ENCODE results near the gene TMEM108.

Gene TMEM108

GRCh38 chr3:133393691-133394474 is 355.7 kb downstream of the TMEM108 start:
- H3K4me3 ChIP-seq (ENCODE audit: low read depth, low read length): no peak overlapping the region
- no peak overlapping the region for H3K27ac ChIP-seq (ENCODE audit: low read depth, low read length)
- peaks cover 10% of the 10 kb centered on the region for H3K4me1 ChIP-seq (ENCODE audit: control insufficient read depth, insufficient read depth, low read length, unreplicated experiment)
- H3K36me3 ChIP-seq (ENCODE audit: insufficient read depth, low read length): no peaks in the 10 kb centered on the region
- no peak overlapping the region for H2AFZ ChIP-seq (ENCODE audit: low read length, unreplicated experiment)
- no peaks in the 10 kb centered on the region for H3K27me3 ChIP-seq (ENCODE audit: insufficient read depth, low read length)
- no peaks in the 10 kb centered on the region for H3K79me2 ChIP-seq (ENCODE audit: control insufficient read depth, insufficient read depth, low read length, unreplicated experiment)

- H3K27me3 ChIP-seq (ENCODE audit: insufficient read depth, low read length): no peaks in the 10 kb centered on the region
- H3K4me3 ChIP-seq (ENCODE audit: low read depth, low read length): no peak overlapping the region
- H3K79me2 ChIP-seq (ENCODE audit: control insufficient read depth, insufficient read depth, low read length, unreplicated experiment): no peaks in the 10 kb centered on the region
- no peaks in the 10 kb centered on the region for H3K36me3 ChIP-seq (ENCODE audit: insufficient read depth, low read length)
- H3K4me1 ChIP-seq (ENCODE audit: control insufficient read depth, insufficient read depth, low read length, unreplicated experiment): peaks cover 10% of the 10 kb centered on the region
- no peak overlapping the region for H2AFZ ChIP-seq (ENCODE audit: low read length, unreplicated experiment)
- H3K27ac ChIP-seq (ENCODE audit: low read depth, low read length): 0 out of 2 replicates have a peak overlapping the region, but pooled peaks have one; percentile 6
Observed at GRCh38 chr3:133394561-133395311, 356.5 kb downstream of the TMEM108 start.

DNA sequence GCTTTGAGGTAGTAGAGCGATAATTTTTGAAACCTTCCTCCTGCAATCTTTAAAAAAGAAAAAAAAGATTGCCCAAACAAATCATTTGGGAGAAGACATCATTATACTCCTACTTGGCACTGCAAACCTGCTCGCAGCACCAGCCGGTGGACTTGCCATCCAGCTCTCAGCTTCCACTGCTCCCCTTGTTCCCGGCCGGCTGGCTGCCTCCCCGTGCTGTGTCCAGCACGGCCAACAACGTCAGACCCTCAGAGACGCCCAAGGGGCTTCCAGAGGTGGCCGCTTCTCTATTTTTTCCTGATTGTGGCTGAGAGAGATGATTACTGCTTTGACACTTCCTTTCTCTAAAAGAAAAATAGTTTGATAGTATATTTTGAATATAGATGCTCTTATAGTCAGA is 358.7 kb downstream of the TMEM108 start:
- no peak overlapping the region for H2AFZ ChIP-seq (ENCODE audit: low read length, unreplicated experiment)
- H3K4me1 ChIP-seq (ENCODE audit: control insufficient read depth, insufficient read depth, low read length, unreplicated experiment): peaks cover 10% of the 10 kb centered on the region
- H3K79me2 ChIP-seq (ENCODE audit: control insufficient read depth, insufficient read depth, low read length, unreplicated experiment): no peaks in the 10 kb centered on the region
- H3K4me3 ChIP-seq (ENCODE audit: low read depth, low read length): no peak overlapping the region
- no peaks in the 10 kb centered on the region for H3K36me3 ChIP-seq (ENCODE audit: insufficient read depth, low read length)
- no peaks in the 10 kb centered on the region for H3K27me3 ChIP-seq (ENCODE audit: insufficient read depth, low read length)
- no peak overlapping the region for H3K27ac ChIP-seq (ENCODE audit: low read depth, low read length)

- H3K27me3 ChIP-seq (ENCODE audit: insufficient read depth, low read length): no peaks in the 10 kb centered on the region
- H3K27ac ChIP-seq (ENCODE audit: low read depth, low read length): no peak within 1 kb of the TSS
- no peak within 1 kb of the TSS for H2AFZ ChIP-seq (ENCODE audit: low read length, unreplicated experiment)
- H3K4me3 ChIP-seq (ENCODE audit: low read depth, low read length): no peak within 1 kb of the TSS
- H3K36me3 ChIP-seq (ENCODE audit: insufficient read depth, low read length): no peaks in the 10 kb centered on the region
- no peaks in the 10 kb centered on the region for H3K79me2 ChIP-seq (ENCODE audit: control insufficient read depth, insufficient read depth, low read length, unreplicated experiment)
- peaks cover 2% of the 10 kb centered on the region for H3K4me1 ChIP-seq (ENCODE audit: control insufficient read depth, insufficient read depth, low read length, unreplicated experiment)
Observed at GRCh38 chr3:133400006-133400515, 361.9 kb downstream of the TMEM108 start, which contains the start of gene BFSP2. BFSP2 (plus strand) TSS chr3:133400056; CDS start chr3:133400084, 28 bp downstream.

DNA sequence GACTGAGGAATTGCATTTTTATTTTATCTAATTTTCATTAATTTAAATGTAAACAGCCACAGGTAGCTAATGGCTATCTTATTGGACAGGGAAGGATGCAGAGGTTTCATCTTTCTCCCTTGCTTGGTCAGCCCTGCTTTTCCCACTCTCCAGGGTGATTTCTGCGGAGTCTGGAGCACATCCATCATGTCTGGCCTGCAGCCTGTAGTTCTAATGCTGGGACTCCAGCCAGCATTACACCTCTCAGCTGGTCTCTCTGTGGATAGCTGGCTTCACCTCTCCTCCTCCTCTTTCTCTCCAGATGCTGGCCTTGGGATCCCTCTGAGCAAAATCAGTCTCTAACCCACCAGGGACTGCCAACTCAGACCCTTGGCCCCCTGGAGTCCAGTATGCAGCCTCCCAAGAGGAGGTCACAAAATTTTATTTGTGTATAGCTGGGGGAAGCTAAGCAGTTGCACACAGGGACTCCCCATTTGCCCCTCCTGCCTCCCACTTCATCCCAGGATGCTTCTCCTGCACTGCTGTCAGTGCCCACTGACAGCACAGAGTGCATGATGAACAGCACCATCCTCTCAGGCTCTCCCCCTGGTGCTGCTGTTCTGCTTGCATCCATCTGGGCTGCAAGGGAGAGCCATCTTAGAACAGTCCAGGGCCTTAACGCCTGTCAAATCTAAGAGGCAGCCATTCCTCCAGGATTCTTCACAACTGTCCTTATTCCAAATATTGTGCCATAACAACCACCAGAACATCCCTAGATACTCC is 363.4 kb downstream of the TMEM108 start:
- Histone ChIP-seq H3K36me3 (ENCODE audit: insufficient read depth, low read length) (no peaks in the 10 kb centered on the region), H3K4me3 (ENCODE audit: low read depth, low read length) (no peak overlapping the region), H3K27me3 (ENCODE audit: insufficient read depth, low read length) (no peaks in the 10 kb centered on the region), H2AFZ (ENCODE audit: low read length, unreplicated experiment) (no peak overlapping the region), H3K4me1 (ENCODE audit: control insufficient read depth, insufficient read depth, low read length, unreplicated experiment) (no peaks in the 10 kb centered on the region), H3K27ac (ENCODE audit: low read depth, low read length) (no peak overlapping the region), H3K79me2 (ENCODE audit: control insufficient read depth, insufficient read depth, low read length, unreplicated experiment) (no peaks in the 10 kb centered on the region)

DNA sequence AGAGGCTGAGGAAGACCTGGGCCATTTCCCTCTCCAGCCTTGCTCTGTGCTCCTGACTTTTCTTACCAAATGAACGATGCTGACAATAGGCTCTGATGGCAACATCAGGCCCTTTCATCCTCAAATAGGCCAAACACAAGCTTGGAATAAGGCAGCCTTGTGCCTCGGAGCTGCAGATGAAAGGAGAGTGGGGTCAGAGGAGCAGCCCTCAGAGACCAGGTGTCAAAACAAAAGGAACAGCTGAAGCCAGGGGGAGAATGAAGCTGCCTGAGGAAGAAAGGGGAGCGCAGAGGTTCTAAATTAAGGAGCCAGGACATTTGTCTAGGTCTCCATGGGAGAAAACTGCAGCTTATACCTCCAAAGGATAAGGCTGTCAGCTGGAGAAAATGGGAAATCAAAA is 366.7 kb downstream of the TMEM108 start:
- peaks cover 6% of the 10 kb centered on the region for H3K4me1 ChIP-seq (ENCODE audit: control insufficient read depth, insufficient read depth, low read length, unreplicated experiment)
- no peaks in the 10 kb centered on the region for H3K79me2 ChIP-seq (ENCODE audit: control insufficient read depth, insufficient read depth, low read length, unreplicated experiment)
- no peak overlapping the region for H3K4me3 ChIP-seq (ENCODE audit: low read depth, low read length)
- H3K27me3 ChIP-seq (ENCODE audit: insufficient read depth, low read length): no peaks in the 10 kb centered on the region
- H3K27ac ChIP-seq (ENCODE audit: low read depth, low read length): no peak overlapping the region
- H3K36me3 ChIP-seq (ENCODE audit: insufficient read depth, low read length): no peaks in the 10 kb centered on the region
- H2AFZ ChIP-seq (ENCODE audit: low read length, unreplicated experiment): no peak overlapping the region

GRCh38 chr3:133408366-133408765 is 370.2 kb downstream of the TMEM108 start:
- H3K79me2 ChIP-seq (ENCODE audit: control insufficient read depth, insufficient read depth, low read length, unreplicated experiment): no peaks in the 10 kb centered on the region
- H3K27ac ChIP-seq (ENCODE audit: low read depth, low read length): no peak overlapping the region
- no peak overlapping the region for H2AFZ ChIP-seq (ENCODE audit: low read length, unreplicated experiment)
- no peaks in the 10 kb centered on the region for H3K36me3 ChIP-seq (ENCODE audit: insufficient read depth, low read length)
- no peak overlapping the region for H3K4me3 ChIP-seq (ENCODE audit: low read depth, low read length)
- H3K27me3 ChIP-seq (ENCODE audit: insufficient read depth, low read length): peaks cover 6% of the 10 kb centered on the region; the same call in 1 of the 2 replicates
- H3K4me1 ChIP-seq (ENCODE audit: control insufficient read depth, insufficient read depth, low read length, unreplicated experiment): peaks cover 6% of the 10 kb centered on the region

DNA sequence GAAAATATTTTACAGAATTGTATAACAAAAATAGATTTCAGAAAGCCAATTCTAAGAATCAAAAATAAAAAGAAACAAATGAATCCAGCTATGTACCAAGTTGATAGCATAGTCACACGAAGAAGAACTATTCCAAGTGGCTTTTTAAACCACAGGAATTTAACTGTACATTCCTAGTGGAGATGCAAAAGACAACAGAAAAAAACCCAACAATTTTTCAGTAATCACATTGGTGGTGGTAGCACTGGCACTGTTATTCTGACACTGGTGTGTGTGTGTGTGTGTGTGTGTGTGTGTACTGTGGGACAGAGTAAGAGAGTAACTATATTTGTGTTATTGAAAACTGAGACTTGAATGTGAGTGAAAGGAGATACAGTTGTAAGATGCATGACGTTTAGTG is 370.8 kb downstream of the TMEM108 start:
- Histone ChIP-seq H3K79me2 (ENCODE audit: control insufficient read depth, insufficient read depth, low read length, unreplicated experiment) (no peaks in the 10 kb centered on the region), H3K27ac (ENCODE audit: low read depth, low read length) (no peak overlapping the region), H3K27me3 (ENCODE audit: insufficient read depth, low read length) (peaks cover 6% of the 10 kb centered on the region; the same call in 1 of the 2 replicates), H3K4me1 (ENCODE audit: control insufficient read depth, insufficient read depth, low read length, unreplicated experiment) (peaks cover 6% of the 10 kb centered on the region), H2AFZ (ENCODE audit: low read length, unreplicated experiment) (no peak overlapping the region), H3K36me3 (ENCODE audit: insufficient read depth, low read length) (no peaks in the 10 kb centered on the region), H3K4me3 (ENCODE audit: low read depth, low read length) (no peak overlapping the region)

- H3K27ac ChIP-seq (ENCODE audit: low read depth, low read length): no peak overlapping the region
- H3K36me3 ChIP-seq (ENCODE audit: insufficient read depth, low read length): no peaks in the 10 kb centered on the region
- H3K79me2 ChIP-seq (ENCODE audit: control insufficient read depth, insufficient read depth, low read length, unreplicated experiment): no peaks in the 10 kb centered on the region
- no peak overlapping the region for H2AFZ ChIP-seq (ENCODE audit: low read length, unreplicated experiment)
- no peak overlapping the region for H3K4me3 ChIP-seq (ENCODE audit: low read depth, low read length)
- H3K27me3 ChIP-seq (ENCODE audit: insufficient read depth, low read length): peaks cover 6% of the 10 kb centered on the region; the same call in 1 of the 2 replicates
- peaks cover 6% of the 10 kb centered on the region for H3K4me1 ChIP-seq (ENCODE audit: control insufficient read depth, insufficient read depth, low read length, unreplicated experiment)
Observed at GRCh38 chr3:133410191-133410892, 372.2 kb downstream of the TMEM108 start.
